Stimulated activated CD4-positive, alpha-beta T cell treated with anti-CD3 and anti-CD28 coated beads, Interleukin-12 subunit alpha, Interleukin-12 subunit beta, amount 100 ng/mL, for 48 hours (primary cell): ENCODE data around the gene MYL11.
A peak's percentile ranks its signal among the peaks of the same experiment; 100 is the strongest.
"Not testable (repeated sequence)": the region's sequence is repeated elsewhere in the genome, so short reads cannot be mapped to it uniquely, and the experiment has no call there.

ENCODE experiments used
- DNase-seq, 3 donors: peaks; one replicate each; pipeline ENCODE4 v3.0.0-alpha.2; 2020; ENCODE audit warnings: low read depth in 2 of 3, low spot score in 1 of 3

The MYL11 gene

GRCh38 chr16:30374538-30374937, at the start of gene MYL11:
Gene MYL11 (plus strand): TSS chr16:30374802. CDS start chr16:30374858, 56 bp downstream.
- DNase-seq, result no peak

GRCh38 chr16:30334473-30334989, 40.1 kb upstream of the MYL11 start:
- DNase-seq, result peak; percentile 75 to 82 (median 75)

- DNase-seq, result peak; percentile 61 to 83 (median 69)
Measured at GRCh38 chr16:30335028-30335597, 39.5 kb upstream of the MYL11 start.

- no peak for DNase-seq
Measured at GRCh38 chr16:30335598-30336474, 38.8 kb upstream of the MYL11 start.

GRCh38 chr16:30337964-30338357, 36.6 kb upstream of the MYL11 start:
- DNase-seq, result not testable (repeated sequence)

GRCh38 chr16:30338715-30339114, 35.9 kb upstream of the MYL11 start:
- not testable (repeated sequence) for DNase-seq

GRCh38 chr16:30340621-30341020, 34.0 kb upstream of the MYL11 start:
- no peak for DNase-seq

- DNase-seq, result not testable (repeated sequence)
Measured at GRCh38 chr16:30341971-30342370, 32.6 kb upstream of the MYL11 start.

GRCh38 chr16:30342751-30343490, 31.7 kb upstream of the MYL11 start:
- DNase-seq, result no peak

GRCh38 chr16:30343491-30343820, 31.1 kb upstream of the MYL11 start:
- not testable (repeated sequence) for DNase-seq

- no peak for DNase-seq
Measured at GRCh38 chr16:30346286-30346685, 28.3 kb upstream of the MYL11 start.

GRCh38 chr16:30348113-30348512, 26.5 kb upstream of the MYL11 start:
- no peak for DNase-seq

GRCh38 chr16:30348929-30349328, 25.7 kb upstream of the MYL11 start:
- DNase-seq, result no peak

- DNase-seq, result no peak
Measured at GRCh38 chr16:30349675-30350074, 24.9 kb upstream of the MYL11 start.

- DNase-seq, result peak in 1 of 3 donors; percentile 34
Measured at GRCh38 chr16:30350134-30350871, 24.3 kb upstream of the MYL11 start.

- DNase-seq, result no peak
Measured at GRCh38 chr16:30351001-30351441, 23.6 kb upstream of the MYL11 start.

GRCh38 chr16:30351586-30352419, 22.8 kb upstream of the MYL11 start:
- DNase-seq, result no peak

- DNase-seq, result no peak
Measured at GRCh38 chr16:30352488-30353401, 21.9 kb upstream of the MYL11 start.
